ENCODE data around the gene SLC12A6.

- TF ChIP-seq, protein P1, sequence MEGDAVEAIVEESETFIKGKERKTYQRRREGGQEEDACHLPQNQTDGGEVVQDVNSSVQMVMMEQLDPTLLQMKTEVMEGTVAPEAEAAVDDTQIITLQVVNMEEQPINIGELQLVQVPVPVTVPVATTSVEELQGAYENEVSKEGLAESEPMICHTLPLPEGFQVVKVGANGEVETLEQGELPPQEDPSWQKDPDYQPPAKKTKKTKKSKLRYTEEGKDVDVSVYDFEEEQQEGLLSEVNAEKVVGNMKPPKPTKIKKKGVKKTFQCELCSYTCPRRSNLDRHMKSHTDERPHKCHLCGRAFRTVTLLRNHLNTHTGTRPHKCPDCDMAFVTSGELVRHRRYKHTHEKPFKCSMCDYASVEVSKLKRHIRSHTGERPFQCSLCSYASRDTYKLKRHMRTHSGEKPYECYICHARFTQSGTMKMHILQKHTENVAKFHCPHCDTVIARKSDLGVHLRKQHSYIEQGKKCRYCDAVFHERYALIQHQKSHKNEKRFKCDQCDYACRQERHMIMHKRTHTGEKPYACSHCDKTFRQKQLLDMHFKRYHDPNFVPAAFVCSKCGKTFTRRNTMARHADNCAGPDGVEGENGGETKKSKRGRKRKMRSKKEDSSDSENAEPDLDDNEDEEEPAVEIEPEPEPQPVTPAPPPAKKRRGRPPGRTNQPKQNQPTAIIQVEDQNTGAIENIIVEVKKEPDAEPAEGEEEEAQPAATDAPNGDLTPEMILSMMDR (IDR thresholded peaks at IDR 0.05) = no peak
- no peak for TF ChIP-seq TCF7L2 (IDR thresholded peaks at IDR 0.05; ENCODE audit: low read depth, low read length)
- TF ChIP-seq SIN3A (IDR thresholded peaks at IDR 0.05; ENCODE audit: borderline replicate concordance, insufficient read depth, low read depth, low read length) = no peak
- TF ChIP-seq REST (IDR thresholded peaks at IDR 0.05; ENCODE audit: insufficient read depth in 1 of 2, low read depth in 2 of 2, low read length in 1 of 2) = no peak
Observed at GRCh38 chr15:34185666-34186065, 151.9 kb downstream of the SLC12A6 start.

Measured in Panc1 (cell line).